GM23248 (cell line): ENCODE results near the gene RNFT2.

Source experiments
- EZH2 ChIP-seq: fragments of 200-600 bp; sonication (generic); IDR thresholded peaks from 2 replicates; pipeline ENCODE4 v1.6.1; 2018; ENCODE audit warnings: antibody characterized with exemption, mild to moderate bottlenecking; ENCODE audit not compliant: insufficient read depth, poor library complexity, severe bottlenecking
- EZH2phosphoT487 ChIP-seq: fragments of 200-600 bp; sonication (generic); IDR thresholded peaks from 2 replicates; pipeline ENCODE4 v1.6.1; 2018; ENCODE audit warnings: antibody characterized with exemption, moderate library complexity, mild to moderate bottlenecking, low read depth; ENCODE audit not compliant: insufficient read depth

DNA sequence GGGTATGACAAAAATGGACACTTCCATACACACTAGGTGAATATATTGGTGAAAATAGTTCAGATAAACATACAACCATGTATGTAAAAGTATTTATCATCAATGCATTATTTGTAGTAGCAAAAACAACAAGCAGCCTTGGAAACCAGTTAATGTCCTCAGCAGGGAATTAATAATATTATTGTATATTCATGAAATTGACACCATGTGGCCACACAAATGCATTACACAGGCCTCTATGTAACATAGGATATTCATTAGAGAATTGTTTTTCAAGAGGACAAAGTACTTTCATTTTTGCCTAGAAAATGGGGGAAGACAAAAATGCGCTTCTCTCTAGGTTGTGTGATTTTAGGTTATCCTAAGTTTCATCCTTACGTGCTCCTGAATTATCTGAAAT, 24.6 kb upstream of the RNFT2 start:
- TF ChIP-seq EZH2 (no peak), EZH2phosphoT487 (no peak)
